PC-9 (cell line): ENCODE data around the gene PSME3IP1. TPM values are rescaled to one million over a fixed set of nuclear protein-coding genes. Genes with fewer than 3 reads are reported as not detected.
"Not testable (repeated sequence)": the region's sequence is repeated elsewhere in the genome, so short reads cannot be mapped to it uniquely, and the experiment has no call there.

Experiments
- BruUV-seq: library from RNA; stranded (reverse); fragments of 400-500 nt; replicated peaks from 2 replicates; lab custom pipeline; 2021; lab: Mats Ljungman, UMichigan
- CTCF ChIA-PET: fragments of 300-600 bp; sonication (Branson Sonifier 250); formaldehyde crosslinking; loops from one replicate; lab custom pipeline; 2022; ENCODE audit warnings: antibody characterized with exemption; lab: Charles Lee
- POLR2A ChIA-PET: fragments of 300-600 bp; sonication (Branson Sonifier 250); formaldehyde crosslinking; loops from one replicate; lab custom pipeline; 2022; ENCODE audit warnings: antibody characterized with exemption; ENCODE audit not compliant: unreplicated experiment; lab: Charles Lee
- DNase-seq, 2 experiments: peaks; one replicate each; pipeline versions ENCODE4 v3.0.0 to v3.0.0-alpha.2; 2015 to 2022; ENCODE audit warnings: mixed read lengths in 1 of 2
- H2AFZ ChIP-seq: fragments of 200-600 bp; sonication (generic); 2 replicates; pipeline ENCODE4 v1.8.1; 2017; ENCODE audit warnings: antibody characterized with exemption
- H3F3A ChIP-seq: fragments of 200-600 bp; sonication (generic); 2 replicates; pipeline ENCODE4 v1.8.1; 2017; ENCODE audit warnings: antibody characterized with exemption, mild to moderate bottlenecking, low read depth; ENCODE audit not compliant: insufficient read depth
- H3K27ac ChIP-seq: fragments of 200-600 bp; sonication (generic); 2 replicates; pipeline ENCODE4 v1.6.1; 2016; ENCODE audit warnings: mixed run types
- H3K27me3 ChIP-seq: fragments of 200-600 bp; sonication (generic); 2 replicates; pipeline ENCODE4 v1.6.1; 2016; ENCODE audit warnings: low read depth, mixed run types; ENCODE audit not compliant: insufficient read depth
- H3K36me3 ChIP-seq: fragments of 200-600 bp; sonication (generic); 2 replicates; pipeline ENCODE4 v1.6.1; 2016; ENCODE audit warnings: low read depth, mixed run types
- H3K4me1 ChIP-seq: fragments of 200-600 bp; sonication (generic); replicated peaks from 2 replicates; pipeline ENCODE4 v1.6.1; 2016; ENCODE audit warnings: mixed run types; ENCODE audit not compliant: insufficient read depth
- H3K4me2 ChIP-seq: fragments of 200-600 bp; sonication (generic); 2 replicates; pipeline ENCODE4 v1.6.1; 2017; ENCODE audit warnings: mixed run types
- H3K4me3 ChIP-seq: fragments of 200-600 bp; sonication (generic); 2 replicates; pipeline ENCODE4 v1.6.1; 2016; ENCODE audit warnings: mixed run types
- H3K79me2 ChIP-seq: fragments of 200-600 bp; sonication (generic); 2 replicates; pipeline ENCODE4 v1.6.1; 2017; ENCODE audit warnings: low read depth, mixed run types
- H3K9me2 ChIP-seq: fragments of 200-600 bp; sonication (generic); 2 replicates; pipeline ENCODE4 v1.8.1; 2017; ENCODE audit warnings: mild to moderate bottlenecking; ENCODE audit not compliant: insufficient read depth
- H3K9me3 ChIP-seq: fragments of 200-600 bp; sonication (generic); 2 replicates; pipeline ENCODE4 v1.8.1; 2016; ENCODE audit warnings: low read depth; ENCODE audit not compliant: insufficient read depth
- H4K20me1 ChIP-seq: fragments of 200-600 bp; sonication (generic); 2 replicates; pipeline ENCODE4 v1.8.1; 2017; ENCODE audit not compliant: insufficient read depth
- EZH2 ChIP-seq: fragments of 200-600 bp; sonication (generic); IDR thresholded peaks from 2 replicates; pipeline ENCODE4 v1.8.0; 2017; ENCODE audit warnings: antibody characterized with exemption, low read depth
- intact Hi-C: fragments of 100-400 bp; cut with micrococcal nuclease; formaldehyde crosslinking; loops from one replicate; pipeline ENCODE4 v1.10.0; 2022; ENCODE audit not compliant: unreplicated experiment
- total RNA-seq: library from RNA; stranded (reverse); gene quantifications from 2 replicates; pipeline ENCODE4 v1.2.3, GENCODE V29; 2021
- TF ChIP-seq, protein P1 (sequence below): fragments of 200-600 bp; sonication (generic); conservative IDR thresholded peaks from 2 replicates; pipeline ENCODE4 v1.6.1; 2017; ENCODE audit warnings: mixed run types, antibody characterized with exemption, mild to moderate bottlenecking, moderate library complexity

PSME3IP1 gene
- total RNA-seq, 1 experiment from 2014 or later = 121 TPM

DNA sequence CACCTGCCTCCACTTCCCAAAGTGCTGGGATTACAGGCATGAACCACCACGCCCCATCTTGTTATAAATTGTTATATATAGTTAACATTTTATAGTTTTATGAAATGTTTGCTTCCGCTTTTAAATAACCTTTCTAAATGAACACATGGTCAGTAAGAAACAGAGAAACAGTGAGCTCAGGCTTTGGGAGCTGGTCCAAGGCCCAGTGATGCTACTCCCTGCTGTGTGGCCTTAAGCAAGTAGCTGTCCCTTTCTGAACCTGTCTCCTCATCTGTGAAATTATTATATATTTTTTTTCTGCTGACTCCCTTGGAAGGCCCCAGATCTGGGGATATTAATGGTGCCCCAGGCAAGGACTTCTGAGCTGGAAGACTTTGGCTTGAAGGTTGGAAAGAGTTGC is 74.4 kb downstream of the PSME3IP1 start:
- DNase-seq = no peak
- H3K27ac ChIP-seq = no peak overlapping the region
- H3K4me1 ChIP-seq = no peaks in the 10 kb centered on the region
- no TSS peak for BruUV-seq
- no peak overlapping the region for H3K4me2 ChIP-seq
- H3K36me3 ChIP-seq = no peaks in the 10 kb centered on the region
- no peaks in the 10 kb centered on the region for H3F3A ChIP-seq
- H3K9me2 ChIP-seq = no peaks in the 10 kb centered on the region
- no peaks in the 10 kb centered on the region for H3K79me2 ChIP-seq
- intact Hi-C loops = no loop called here
- TF ChIP-seq, protein P1, sequence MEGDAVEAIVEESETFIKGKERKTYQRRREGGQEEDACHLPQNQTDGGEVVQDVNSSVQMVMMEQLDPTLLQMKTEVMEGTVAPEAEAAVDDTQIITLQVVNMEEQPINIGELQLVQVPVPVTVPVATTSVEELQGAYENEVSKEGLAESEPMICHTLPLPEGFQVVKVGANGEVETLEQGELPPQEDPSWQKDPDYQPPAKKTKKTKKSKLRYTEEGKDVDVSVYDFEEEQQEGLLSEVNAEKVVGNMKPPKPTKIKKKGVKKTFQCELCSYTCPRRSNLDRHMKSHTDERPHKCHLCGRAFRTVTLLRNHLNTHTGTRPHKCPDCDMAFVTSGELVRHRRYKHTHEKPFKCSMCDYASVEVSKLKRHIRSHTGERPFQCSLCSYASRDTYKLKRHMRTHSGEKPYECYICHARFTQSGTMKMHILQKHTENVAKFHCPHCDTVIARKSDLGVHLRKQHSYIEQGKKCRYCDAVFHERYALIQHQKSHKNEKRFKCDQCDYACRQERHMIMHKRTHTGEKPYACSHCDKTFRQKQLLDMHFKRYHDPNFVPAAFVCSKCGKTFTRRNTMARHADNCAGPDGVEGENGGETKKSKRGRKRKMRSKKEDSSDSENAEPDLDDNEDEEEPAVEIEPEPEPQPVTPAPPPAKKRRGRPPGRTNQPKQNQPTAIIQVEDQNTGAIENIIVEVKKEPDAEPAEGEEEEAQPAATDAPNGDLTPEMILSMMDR = no peak
- no peak for TF ChIP-seq EZH2
- H3K4me3 ChIP-seq = no peak overlapping the region
- H4K20me1 ChIP-seq = no peaks in the 10 kb centered on the region
- H2AFZ ChIP-seq = no peak overlapping the region
- CTCF ChIA-PET = no interaction called here
- POLR2A ChIA-PET = no interaction called here
- no peaks in the 10 kb centered on the region for H3K9me3 ChIP-seq
- no peaks in the 10 kb centered on the region for H3K27me3 ChIP-seq

- H3K4me3 ChIP-seq = no peak overlapping the region
- H3K4me2 ChIP-seq = no peak overlapping the region
- no TSS peak for BruUV-seq
- TF ChIP-seq, protein P1 = no peak
- no peak for TF ChIP-seq EZH2
- no peaks in the 10 kb centered on the region for H3K27me3 ChIP-seq
- no peak for DNase-seq
- POLR2A ChIA-PET = no interaction called here
- intact Hi-C loops = no loop called here
- H3K79me2 ChIP-seq = no peaks in the 10 kb centered on the region
- H3F3A ChIP-seq = no peaks in the 10 kb centered on the region
- H3K36me3 ChIP-seq = no peaks in the 10 kb centered on the region
- H3K27ac ChIP-seq = no peak overlapping the region
- no peaks in the 10 kb centered on the region for H3K9me2 ChIP-seq
- no peak overlapping the region for H2AFZ ChIP-seq
- H4K20me1 ChIP-seq = no peaks in the 10 kb centered on the region
- H3K4me1 ChIP-seq = no peaks in the 10 kb centered on the region
- no peaks in the 10 kb centered on the region for H3K9me3 ChIP-seq
- CTCF ChIA-PET = no interaction called here
Observed at GRCh38 chr16:57110937-57111336, 74.9 kb downstream of the PSME3IP1 start.

GRCh38 chr16:57109259-57110105 is 76.4 kb downstream of the PSME3IP1 start:
- DNase-seq, H3K4me2 ChIP-seq, H3F3A ChIP-seq, H3K79me2 ChIP-seq, H2AFZ ChIP-seq, H3K9me3 ChIP-seq, H3K27me3 ChIP-seq, POLR2A ChIA-PET, H4K20me1 ChIP-seq, H3K4me3 ChIP-seq, intact Hi-C loops, H3K36me3 ChIP-seq, H3K4me1 ChIP-seq, H3K9me2 ChIP-seq, H3K27ac ChIP-seq, BruUV-seq: not testable (repeated sequence)
- CTCF ChIA-PET = interaction anchor here (0.5 to 0.6 kb wide), 3 partner anchors 10 to 1647 kb away, joined by 3 to 7 read pairs (median 5); no protein-coding TSS in a partner anchor
